Kidney capillary endothelial cell (primary cell): ENCODE results near the gene TSPO.

Experiments used
- DNase-seq: peaks from one replicate; pipeline ENCODE4 v3.0.0-alpha.2; 2018; ENCODE audit warnings: low spot score

Gene TSPO

GRCh38 chr22:43179146-43179910 lies 28.0 kb downstream of the TSPO start:
- no peak for DNase-seq

GRCh38 chr22:43179911-43180195 lies 28.5 kb downstream of the TSPO start:
- no peak for DNase-seq

- DNase-seq = no peak
Measured at GRCh38 chr22:43180670-43181069, 29.3 kb downstream of the TSPO start.

- DNase-seq = no peak
Measured at GRCh38 chr22:43181321-43182076, 30.1 kb downstream of the TSPO start.

- no peak for DNase-seq
Measured at GRCh38 chr22:43182118-43182517, 30.8 kb downstream of the TSPO start.

DNA sequence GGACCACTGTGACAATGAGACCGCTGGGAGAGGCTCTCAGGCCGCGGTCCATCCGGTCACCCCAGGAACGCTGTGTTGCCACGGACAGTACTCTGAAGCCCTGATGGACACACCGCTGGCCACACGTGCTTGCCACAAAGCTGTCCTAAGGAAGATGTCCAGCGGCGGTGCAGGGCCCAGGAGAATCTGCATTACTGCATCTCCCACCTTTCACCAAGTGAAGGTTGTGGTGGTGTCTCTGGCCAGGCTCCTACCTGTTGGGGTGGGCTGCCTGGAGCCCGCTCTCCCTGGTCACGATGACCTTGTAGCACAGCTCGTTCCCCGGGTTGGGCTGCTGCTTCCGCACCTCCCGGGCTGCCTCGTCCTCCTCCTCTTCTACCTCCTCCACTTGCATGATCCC lies 31.4 kb downstream of the TSPO start:
- no peak for DNase-seq

GRCh38 chr22:43183496-43184277 lies 32.3 kb downstream of the TSPO start:
- DNase-seq = peak; percentile 50

GRCh38 chr22:43185860-43186261 lies 34.5 kb downstream of the TSPO start:
- peak; percentile 19 for DNase-seq

GRCh38 chr22:43186272-43187170 lies 35.2 kb downstream of the TSPO start, which contains the start of gene TTLL12:
Gene TTLL12, minus strand, starts transcription at chr22:43187134. Its CDS starts 65 bp downstream, at chr22:43187069.
- peak; percentile 31 for DNase-seq

DNA sequence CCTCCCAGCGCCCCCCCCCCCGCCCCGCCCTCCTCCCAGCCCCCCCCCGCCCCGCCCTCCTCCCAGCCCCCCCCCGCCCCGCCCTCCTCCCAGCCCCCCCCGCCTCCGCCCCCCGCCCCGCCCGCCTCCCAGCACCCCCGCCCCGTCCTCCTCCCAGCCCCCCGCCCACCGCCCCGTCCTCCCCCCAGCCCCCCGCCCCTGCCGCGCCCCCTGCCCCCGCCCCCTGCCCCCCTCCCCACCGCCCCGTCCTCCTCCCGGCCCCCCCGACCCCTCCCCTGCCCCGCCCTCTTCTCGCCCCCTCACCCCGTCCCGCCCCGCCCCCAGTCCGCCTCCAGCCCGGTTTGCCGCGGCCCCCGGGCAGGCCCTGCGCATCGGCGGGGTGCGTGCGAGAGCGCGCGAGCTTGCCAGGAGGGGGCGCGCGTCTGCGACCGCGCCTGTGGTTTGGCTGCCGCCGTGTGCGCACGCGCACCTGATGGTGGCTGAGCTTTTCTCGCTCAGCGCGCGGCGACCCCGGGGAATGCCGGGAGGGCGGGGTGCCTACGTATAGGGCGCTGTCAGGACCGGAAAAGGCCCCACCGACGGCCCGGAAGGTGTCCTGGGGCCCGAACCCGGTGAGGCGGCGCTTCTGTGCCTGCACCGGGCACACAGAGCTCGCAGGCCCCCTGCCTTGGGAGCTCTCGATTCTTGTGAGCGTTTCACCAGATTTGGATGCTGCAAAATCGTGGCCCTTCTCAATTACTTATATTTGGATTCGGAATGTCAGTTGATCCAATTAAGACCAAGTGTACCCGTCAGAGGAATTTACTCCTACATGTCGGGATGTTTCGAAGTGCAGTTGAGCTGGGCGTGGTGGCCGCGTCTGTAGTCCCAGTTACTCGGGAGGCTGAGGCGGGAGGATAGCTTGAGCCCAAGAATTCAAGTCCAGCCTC lies 36.1 kb downstream of the TSPO start:
- peak; percentile 92 for DNase-seq

- no peak for DNase-seq
Measured at GRCh38 chr22:43188829-43189545, 37.6 kb downstream of the TSPO start.

GRCh38 chr22:43191831-43192230 lies 40.5 kb downstream of the TSPO start:
- DNase-seq = no peak

GRCh38 chr22:43197271-43197941 lies 46.0 kb downstream of the TSPO start:
- DNase-seq = no peak

- DNase-seq = no peak
Measured at GRCh38 chr22:43198126-43198525, 46.8 kb downstream of the TSPO start.

- no peak for DNase-seq
Measured at GRCh38 chr22:43198936-43199335, 47.6 kb downstream of the TSPO start.

DNA sequence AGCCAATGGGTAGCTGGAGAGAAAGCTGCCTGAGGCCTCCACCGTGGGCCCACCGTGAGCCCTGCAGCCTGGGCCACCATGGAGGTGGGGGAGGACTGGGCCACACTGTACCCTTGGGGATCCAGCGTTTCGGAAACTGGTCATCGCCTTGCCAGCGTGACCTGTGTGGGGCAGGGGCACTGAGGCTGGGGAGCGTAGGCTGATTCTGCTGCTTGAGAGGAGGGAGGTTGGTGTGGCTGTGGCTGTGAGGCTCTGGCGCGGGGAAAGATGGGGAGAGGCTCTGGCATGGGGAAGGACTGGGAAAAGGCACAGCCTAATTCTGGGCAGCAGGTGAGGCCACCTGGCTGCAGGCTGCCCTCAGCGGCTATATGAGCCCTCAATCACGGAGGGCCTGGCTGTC lies 48.2 kb downstream of the TSPO start:
- no peak for DNase-seq

GRCh38 chr22:43200031-43200430 lies 48.7 kb downstream of the TSPO start:
- DNase-seq = no peak

DNA sequence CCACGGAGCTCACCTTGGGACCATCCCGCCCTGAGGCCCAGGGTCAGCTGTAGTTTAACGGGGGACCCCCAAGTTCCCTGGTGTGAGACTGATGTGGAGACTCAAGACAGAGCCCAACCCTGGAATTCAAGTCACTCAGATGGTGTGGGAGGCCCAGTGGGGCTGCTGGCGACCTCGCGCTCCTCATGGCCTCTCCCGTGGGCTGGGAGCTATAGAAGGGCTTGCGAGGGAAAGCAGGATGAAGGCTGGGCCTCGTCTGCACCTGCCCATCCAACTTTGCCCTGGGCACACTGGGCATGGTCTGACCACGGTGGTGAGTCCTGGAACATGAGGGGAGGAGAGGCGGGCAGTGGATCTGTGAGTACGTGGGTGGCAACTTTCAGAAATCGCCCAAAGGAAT lies 49.2 kb downstream of the TSPO start:
- no peak for DNase-seq

DNA sequence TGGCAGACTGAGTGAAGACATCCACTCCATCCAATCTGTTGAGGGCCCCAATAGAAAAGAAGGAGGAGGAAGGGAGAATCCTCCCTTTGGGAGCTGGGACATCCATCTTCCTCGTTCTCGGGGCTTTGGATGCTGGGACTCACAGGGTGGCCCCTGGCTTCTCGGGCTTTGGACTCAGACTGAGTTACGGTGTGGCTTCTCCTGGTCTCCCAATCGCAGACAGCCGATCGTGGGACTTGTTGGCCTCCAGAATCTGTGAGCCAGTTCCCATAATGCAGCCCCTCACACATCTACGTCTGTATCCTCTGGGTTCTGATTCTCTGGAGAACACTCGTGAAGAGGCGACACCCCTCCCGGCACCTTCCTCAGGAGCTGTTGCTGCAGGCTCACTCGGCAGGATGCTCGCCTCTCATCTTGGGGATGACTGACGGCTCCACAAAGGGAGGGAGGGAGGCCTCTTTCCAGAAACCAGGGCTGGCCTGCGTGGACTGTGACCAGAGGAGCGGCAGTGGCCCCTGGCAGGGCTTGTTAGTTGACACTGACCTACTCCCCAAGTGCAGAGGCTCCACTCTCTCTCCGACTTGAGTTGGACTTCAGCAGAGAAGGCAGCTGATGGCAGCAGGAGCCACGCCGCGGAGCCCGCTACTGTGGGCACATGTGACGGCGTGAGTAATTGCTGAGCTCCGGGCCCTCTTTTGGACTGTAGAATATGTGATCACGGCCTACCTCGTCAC lies 50.3 kb downstream of the TSPO start:
- DNase-seq = no peak
